Measurements from ENCODE around the gene DAAM2.

Gene DAAM2

DNA sequence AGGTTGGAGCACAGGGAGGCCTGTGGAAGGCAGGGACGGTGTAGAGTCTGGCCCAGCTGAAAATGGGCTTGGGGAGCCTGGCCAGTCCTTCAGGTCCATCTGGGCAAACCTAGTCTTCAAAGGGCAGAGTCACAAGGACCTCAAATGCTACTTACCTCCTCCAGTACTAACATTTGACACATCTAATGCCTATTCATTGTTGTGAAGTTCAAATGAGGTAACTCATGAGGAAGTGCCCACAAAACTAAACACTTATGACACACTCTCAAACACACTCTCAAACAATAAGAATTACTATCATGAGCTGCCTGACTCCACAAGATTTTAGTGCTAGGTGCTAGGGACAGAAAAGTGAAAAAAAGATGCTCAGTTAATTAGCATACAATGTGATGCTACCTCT, 27.1 kb downstream of the DAAM2 start:
- DNase-seq (ENCODE audit: low read depth in 2 of 2), result no peak

DNA sequence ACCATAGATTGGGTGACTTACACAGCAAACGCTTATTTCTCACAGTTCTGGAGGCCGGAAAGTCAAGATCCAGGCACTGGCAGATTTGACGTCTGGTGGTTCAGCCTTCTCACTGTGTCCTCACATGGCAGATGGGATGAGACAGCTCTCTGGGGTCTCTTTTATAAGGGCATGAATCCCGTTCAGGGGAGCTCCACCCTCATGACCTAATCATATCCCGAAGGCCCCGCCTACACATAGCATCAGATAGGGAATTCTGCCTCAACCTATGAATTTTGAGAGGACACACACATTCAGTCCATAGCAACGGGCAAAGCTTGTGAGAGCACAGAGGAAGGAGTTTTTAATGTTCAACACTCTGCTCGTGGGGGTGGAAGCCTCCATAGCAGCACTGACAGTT, 27.5 kb downstream of the DAAM2 start:
- no peak for DNase-seq (ENCODE audit: low read depth in 2 of 2)

DNA sequence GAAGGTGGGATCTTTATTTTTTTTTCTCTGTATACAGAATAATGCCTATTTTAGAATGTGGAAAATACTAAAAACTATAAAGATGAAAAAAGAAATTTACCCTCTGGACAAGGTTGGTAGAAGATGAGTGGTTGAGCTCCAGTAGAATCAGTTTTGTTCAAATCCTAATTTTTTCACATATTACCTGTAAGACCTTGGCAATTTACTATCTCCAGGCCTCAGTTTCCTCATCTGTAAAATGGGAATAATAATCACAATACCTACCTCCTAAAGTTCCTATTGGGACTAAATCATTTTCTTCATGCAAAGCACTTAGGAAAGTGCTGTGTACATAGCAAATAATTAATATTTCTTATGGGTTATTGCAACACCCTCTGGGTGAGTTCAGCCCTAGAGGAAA, 28.4 kb downstream of the DAAM2 start:
- no peak for DNase-seq (ENCODE audit: low read depth in 2 of 2)

DNA sequence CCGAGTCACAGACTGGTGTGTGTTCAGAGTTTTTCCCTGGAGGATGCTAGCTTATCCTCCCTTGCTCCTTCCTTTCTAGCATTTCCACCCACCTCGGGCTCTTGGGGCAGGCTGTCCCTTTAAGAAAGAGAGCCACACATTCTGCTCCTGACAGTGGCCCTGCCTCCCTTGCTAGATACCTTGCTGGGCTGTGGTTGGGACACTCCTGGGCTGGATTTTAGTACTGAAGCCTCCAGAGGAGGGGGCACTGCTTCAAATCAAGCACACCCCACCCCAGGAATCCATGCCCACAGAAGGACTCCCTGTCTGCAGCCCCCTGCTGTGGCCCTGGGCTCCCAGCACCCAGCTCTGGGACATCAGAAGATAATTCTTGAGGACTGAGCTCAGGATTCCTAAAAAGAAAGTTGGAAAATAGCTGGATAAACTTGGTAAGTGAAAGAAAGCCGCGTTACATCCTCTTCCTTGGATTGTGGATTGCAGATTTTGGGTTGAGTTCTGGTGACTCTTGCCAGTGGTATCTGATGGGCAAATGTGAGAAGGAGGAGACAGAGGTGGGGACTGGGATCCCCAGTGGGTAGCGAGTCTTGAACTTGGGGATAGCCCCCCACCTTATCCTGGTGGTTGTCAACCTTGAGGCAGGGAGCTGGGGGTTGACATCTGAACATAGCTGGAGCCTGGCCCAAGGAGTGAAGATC, 29.0 kb downstream of the DAAM2 start:
- no peak for DNase-seq (ENCODE audit: low read depth in 2 of 2)

DNA sequence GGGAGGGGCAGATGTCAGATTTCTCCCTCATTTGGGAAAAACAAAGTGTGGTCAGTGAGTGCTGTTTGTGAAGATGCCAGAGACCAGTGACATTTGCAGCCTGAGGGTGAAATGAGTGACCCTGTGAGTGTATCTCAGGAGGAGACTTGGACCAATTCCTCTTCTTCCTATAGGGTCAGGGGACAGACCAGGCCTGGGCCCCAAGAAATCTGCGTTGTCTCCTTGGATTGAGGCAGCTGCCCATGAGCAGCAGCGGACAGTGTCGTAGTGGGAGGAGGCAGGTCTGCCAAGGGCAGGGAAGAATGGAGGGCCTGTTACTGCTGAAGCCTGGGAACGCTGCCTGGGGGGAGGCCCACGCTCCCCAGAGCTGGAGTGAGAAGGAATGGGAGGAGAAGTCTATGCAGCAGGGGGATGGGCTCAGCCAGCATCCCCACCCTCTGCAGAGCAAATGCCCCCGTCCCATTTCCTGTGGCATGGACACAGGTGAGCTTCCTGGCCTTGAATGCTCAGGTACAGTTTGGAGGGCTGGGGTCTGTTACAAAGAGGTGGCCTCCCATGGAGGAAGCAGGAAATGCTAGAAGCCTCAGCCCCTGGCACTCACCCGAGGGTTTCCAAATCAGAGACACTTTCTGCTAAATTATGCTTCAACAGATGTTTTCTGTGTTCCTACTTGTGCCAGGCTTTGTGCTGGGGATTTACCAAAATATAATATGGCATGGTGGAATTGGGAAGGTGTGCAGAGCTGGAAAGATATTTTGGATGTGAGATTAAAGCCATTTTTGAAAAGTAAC, 29.8 kb downstream of the DAAM2 start:
- no peak for DNase-seq (ENCODE audit: low read depth in 2 of 2)

DNA sequence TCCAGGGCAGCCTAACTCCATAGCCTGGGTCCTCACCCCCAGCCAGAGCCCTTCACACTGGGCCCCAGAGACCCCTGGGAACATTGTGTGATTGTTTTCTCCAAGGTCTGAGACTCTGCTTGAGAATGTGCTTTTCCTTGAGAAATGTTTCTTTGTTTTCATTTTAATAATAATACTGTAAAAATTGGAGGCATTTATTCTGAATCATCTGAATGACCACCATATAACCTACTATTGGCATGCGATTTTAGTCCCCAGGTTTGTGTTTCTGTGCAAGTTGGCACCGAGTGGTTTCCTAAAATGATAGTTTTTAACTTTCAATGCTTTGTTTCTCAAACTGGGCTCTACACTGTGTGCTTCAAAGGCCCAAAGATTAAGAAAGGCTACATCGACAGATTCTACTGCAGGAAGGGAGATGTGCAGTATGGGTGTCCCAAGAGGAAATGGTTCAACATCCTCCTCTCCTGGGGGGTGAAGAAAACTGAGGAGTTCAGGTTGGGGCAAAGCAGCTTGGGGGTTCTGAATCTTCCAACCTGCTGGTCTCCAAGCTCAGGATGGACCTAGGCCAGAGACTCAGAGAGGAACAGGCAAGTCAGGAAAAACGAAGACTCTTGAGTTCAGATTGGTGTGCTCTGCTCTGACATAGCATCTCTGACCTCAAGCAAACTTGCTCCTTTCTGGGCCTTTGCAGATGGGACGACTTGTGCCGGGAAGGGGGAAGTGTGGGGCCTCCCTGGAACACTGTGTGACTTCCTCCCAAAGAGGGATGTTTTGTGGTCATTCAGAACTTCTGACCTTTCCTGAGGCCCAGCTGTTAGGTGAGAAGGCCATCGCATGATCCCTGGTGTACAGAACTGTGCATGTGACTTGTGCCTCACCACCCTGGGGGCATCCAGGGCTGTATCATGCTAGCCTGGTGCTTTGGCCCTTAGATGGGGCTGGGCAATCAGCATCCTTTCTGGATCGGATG, 31.0 kb downstream of the DAAM2 start:
- DNase-seq (ENCODE audit: low read depth in 2 of 2), result no peak

DNA sequence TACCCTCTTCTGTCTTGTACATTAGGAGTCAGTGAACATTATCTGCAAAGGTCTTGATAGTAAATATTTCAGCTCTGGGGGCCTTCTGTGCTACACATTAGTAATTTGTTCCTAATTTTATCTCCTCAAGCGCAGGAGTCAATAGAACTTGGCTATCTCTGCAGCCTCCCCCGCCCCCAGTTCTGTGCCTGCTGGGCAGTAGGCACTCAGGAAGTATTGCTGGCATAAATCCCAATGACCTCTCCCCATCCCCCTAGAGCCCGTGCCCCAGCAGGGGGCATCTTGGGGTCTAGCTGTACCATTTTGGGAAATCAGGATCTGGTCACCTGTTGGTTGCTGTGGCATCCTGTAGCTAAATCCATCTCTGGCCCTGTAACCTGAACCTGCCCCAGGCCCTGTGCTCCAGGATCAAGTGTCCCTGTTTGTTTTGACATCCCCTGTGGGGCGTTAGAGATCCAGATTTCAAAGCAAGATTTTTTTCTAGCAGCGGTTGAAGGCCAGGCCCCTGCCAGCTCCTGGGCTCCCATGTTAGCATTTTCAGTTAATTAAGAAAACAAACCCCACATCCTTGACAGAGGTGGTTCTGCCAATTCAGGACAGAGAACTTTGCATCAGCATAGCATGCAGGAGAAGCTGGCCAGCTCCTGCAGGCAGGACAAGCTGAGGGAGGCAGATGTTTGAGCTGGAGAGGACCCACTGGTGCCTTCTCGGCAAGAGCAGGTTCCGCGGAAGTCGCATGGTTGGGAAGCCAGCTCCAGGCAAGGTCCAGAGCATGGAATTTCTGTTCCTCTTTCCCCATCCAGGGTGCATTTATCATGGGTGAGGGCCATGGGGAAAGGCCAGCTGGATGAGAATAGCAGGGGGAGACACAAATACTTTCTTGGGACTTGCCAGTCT, 32.1 kb downstream of the DAAM2 start:
- DNase-seq (ENCODE audit: low read depth in 2 of 2), result no peak

DNA sequence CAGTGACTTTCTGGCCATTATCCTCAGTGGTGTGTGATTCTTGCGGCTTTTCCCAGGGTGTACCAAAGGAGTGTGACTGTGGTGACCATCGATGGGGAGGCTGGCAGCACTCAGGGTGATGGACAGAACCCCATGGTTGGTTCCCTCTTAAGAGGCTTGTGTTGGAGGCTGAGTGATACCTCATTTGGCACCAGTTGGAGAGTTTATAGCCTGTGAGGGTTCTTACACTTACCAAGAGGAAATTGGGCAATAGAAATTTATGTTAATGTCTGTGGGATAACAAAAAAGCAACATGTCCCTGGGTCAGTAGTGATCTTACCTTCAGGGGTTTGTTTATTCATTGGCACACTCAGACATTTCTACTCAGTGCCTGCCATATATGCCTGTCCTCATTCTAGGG, 37.2 kb downstream of the DAAM2 start:
- no peak for DNase-seq (ENCODE audit: low read depth in 2 of 2)

DNA sequence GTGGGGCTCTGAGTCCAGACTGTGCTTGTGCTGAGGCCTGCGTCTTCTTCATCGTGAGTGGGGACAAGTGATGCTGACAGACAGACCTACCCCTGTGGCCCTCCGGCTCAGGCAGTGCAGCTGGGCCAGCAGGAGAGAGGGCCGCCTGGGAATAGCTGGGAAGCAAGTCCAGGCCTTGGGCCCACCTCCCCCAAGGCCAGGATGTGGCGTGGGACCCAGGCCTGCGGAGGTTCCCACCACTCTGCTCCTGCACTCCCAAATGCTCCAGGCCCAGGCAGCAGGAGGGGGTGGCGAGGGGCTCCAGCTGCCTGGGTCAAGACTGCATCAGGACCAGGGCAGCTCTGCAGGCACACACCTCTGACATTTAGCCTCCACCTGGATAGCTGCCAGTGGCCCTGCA, 38.3 kb downstream of the DAAM2 start:
- no peak for DNase-seq (ENCODE audit: low read depth in 2 of 2)

DNA sequence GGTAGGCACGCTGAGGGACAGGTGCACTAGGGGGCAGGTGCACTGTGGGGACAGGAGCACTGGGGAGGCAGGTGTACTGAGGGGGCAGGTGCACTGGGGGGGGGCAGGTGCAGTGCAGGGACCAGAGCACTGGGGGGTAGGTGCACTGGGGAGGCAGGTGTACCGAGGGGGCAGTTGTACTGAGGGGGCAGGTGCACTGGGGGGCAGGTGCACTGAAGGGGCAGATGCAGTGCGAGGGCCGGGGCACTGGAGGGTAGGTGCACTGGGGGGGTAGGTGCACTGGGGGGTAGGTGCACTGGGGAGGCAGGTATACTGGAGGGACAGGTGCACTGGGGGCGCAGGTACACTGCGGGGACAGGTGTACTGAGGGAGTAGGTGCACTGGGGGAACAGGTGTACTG, 39.5 kb downstream of the DAAM2 start:
- DNase-seq (ENCODE audit: low read depth in 2 of 2), result no peak

DNA sequence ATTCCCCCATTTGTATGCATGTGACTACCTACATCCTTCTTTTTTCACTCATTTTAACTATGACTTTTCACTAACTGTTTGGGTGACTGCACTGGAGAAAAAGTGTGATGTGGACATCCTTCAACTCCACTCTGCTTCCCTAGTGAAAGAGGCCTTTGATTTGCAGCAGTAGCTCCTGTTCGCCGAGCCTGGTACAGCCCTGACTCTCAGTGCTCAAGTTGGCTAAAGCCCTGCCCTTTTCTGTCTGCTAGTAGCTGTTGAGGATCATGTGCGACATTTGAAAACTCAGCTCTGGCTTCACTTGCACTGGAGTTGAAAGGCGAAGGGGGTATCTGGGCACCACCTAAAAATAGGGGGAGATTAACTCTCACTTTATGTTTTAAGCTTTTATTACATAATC, 42.1 kb downstream of the DAAM2 start:
- DNase-seq (ENCODE audit: low read depth in 2 of 2), result no peak

DNA sequence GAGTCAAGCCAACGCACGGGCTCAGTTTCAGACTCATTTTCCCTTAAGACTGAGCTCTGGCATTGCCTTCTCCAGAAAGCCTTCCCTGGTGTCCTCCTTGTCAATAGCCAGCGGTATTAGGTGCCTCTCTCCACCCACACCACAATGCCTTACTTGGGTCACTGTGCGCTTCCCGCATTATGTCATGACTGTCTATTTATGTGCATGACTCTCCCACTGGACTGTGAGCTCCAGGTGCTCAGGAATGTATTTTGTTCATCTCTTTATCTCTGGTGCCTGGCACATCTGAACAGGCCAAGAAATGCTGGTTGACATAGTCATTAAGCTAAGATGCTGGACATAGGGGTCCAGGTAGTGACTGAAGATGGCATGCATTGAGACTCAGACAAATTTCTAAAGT, 42.7 kb downstream of the DAAM2 start:
- DNase-seq (ENCODE audit: low read depth in 2 of 2), result no peak

DNA sequence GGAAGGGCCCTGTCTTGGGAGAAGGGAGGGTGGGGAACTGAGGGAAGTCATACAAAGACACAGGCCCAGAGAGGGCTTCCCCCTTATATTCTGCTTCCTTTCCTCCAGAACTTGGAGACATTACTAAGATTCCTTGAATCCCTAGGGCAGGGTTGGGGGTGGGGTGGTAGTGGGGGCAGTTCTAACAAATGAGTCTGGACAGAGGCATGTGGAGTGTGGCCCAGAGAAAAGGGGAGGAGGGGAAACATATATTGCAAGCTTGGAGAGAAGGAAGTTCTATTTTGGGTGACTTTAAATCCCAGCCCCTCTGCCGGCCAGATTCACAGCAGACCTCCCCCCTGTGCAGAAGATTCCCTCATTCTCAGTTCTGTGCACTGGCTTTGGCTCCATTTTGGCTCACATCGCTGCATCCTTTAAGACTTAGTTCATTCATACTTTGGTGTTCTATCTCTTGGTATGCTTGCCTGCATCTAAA, 43.7 kb downstream of the DAAM2 start:
- DNase-seq (ENCODE audit: low read depth in 2 of 2), result no peak

DNA sequence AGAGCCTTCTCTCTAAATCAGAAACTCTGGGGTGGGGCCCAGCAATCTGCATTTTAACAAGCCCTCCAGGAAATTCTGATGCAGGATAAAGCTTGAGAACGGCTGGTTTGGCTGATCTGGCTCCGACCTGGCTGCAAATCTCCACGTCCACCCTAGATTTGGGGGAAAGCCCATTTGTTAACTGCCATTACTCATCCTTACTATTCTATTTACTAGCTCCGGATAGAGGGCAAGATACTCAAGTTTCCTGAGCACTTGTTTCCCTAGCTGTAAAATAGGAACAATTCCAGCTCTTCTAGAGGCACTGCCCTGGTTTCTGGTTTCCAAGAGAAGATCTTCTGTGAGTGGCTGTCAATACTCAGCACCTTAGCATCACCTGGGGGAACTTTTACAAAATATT, 44.4 kb downstream of the DAAM2 start:
- no peak for DNase-seq (ENCODE audit: low read depth in 2 of 2)

DNA sequence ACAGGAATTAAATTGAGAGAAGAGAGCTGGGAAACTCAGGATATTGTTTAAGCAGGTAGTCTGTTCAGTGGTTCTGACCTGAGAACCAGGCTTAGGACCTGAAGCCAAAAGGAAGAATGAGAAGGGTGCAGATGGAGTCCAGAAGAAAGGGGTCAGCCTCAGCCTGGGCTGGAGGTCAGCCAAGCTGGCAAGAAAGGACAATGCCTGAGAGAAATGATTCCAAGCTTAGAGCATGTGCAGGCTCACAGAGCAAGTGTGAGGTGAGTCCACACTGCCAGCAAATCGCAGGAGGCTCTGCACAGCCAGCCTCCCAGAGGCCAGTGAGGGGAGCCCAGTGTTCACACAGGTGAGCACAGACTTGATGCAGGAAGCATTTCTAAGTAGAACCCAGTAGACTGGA, 47.3 kb downstream of the DAAM2 start:
- DNase-seq (ENCODE audit: low read depth in 2 of 2), result no peak

DNA sequence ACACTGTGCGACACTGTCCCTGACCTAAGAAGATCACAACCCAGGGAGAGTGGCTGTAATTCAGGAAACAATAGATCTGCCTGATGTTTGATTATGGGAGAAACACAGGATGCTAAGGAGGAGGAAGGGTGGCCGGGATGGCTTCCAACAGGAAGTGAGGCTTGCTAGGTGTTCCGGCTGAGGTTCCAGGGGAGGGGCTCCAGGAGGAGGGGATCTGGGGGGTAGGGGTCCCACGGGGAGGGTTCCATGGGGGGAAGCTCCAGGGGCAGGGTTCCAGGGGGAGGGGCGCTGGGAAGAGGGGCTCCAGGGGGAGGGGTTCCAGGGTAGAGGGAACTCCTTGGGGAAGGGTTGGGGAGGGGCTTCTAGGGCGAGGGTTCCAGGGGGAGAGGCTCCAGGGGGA, 48.6 kb downstream of the DAAM2 start:
- DNase-seq (ENCODE audit: low read depth in 2 of 2), result no peak

DNA sequence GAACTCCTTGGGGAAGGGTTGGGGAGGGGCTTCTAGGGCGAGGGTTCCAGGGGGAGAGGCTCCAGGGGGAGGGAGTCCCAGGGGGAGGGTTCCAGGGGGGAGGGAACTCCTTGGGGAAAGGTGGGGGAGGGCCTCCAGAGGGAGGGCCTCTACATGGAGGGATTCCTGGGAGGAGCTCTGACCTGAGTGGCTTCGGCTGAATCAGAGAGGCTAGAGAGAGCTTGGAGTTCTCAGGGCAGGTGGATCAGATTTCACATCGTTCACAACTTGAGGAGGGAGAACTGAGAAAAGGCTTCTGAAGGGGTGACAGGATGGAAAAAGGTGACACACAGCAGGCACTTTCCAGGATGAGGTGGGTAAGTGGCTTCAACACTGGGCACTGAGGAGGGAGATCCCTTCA, 49.1 kb downstream of the DAAM2 start:
- DNase-seq (ENCODE audit: low read depth in 2 of 2), result no peak

DNA sequence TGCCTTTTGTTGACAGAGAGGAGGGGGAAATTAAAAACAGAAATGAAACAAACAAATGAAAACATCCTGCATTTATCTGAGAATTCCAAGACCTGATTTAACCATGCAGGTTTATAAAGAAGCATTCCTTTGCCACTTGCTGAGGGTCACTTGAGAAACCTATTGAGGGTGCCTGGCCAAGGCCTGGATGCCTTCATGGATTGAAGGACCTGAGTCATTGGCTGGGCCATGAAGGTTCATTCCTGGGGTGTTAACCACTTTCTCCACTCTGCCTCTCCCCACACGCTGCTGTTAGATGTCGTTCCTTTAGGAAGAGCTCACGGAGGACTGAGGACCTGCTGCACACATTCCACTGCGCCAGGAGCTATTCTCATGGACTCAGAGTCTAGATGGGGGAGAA, 49.7 kb downstream of the DAAM2 start:
- DNase-seq (ENCODE audit: low read depth in 2 of 2), result no peak

DNA sequence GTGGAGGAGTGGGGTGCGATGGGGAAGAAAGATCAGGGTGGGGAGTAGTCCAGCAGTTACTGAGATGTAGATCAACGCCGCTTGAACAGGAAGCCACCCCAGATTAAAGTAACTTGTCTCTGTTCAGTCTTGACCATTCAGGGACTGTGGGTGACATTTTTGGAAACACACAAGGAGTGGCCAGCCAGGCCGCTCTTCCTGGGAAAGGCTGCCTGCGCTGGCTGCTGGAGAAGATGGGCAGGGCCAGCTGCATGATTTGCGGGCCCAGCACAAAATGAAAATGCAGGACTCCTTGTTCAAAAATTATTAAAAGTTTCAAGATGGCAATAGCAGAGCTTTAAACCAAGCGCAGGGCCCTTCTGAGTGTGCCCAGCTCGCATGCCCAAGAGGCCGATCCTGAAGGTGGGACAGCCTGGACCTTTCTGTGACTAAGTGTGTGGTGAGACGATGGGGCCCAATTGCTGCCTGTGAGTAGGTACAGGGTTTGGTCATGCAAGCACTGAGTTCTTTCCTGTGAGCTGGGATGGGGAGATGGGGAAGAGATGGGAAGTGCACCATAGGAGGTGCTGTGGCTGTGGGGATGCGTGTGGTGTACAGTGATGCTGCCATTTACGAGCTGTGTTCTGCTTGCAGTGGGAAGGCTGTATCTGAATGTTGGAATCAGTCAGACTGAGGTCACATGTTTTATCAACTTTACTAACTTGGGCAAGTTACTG, 51.3 kb downstream of the DAAM2 start:
- DNase-seq (ENCODE audit: low read depth in 2 of 2), result no peak

DNA sequence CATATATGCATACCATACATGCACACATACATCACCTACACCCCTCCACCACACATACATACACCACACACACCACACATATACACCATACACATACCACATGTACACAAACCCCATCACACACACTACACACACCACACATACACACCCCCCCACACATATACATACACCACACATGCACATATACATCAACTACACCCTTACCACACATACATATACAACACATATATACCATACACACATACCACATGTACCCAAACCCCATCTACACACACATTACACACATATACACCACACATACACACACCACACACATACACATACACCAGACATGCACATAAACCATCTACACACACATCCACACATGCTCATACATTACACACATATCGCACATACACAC, 52.7 kb downstream of the DAAM2 start:
- DNase-seq (ENCODE audit: low read depth in 2 of 2), result no peak

DNA sequence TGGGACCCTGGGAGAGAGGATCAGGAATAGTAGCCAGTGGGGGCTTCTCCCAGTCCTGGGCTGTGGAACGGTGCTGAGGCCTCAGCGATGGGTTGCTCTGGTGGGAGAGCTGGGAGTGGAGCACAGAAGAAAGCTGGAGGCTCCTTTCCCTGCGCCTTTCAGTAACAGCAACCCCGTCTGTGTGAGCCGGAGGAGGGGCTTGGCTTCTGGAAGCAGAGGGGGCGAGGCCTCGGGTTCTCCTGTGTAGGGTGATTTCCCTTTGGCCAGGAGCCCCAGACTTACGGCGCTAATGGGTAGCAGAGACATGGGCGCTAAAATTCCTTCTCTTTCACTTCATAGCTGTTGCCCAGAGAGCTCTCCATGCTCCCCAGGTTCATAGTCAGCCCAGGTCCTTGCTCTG, 55.0 kb downstream of the DAAM2 start:
- no peak for DNase-seq (ENCODE audit: low read depth in 2 of 2)

All from stimulated activated CD8-positive, alpha-beta memory T cell treated with anti-CD3 and anti-CD28 coated beads, Interleukin-15, amount 100 ng/mL, for 48 hours (primary cell).